Hepatocyte (in vitro differentiated cells): ENCODE results near the gene RDX.

Experiments used
- EZH2 ChIP-seq: fragments of 200-600 bp; sonication (generic); IDR thresholded peaks from 2 replicates; pipeline ENCODE4 v1.6.1; 2016; ENCODE audit warnings: antibody characterized with exemption, mild to moderate bottlenecking, borderline replicate concordance
- EZH2phosphoT487 ChIP-seq: fragments of 200-600 bp; sonication (generic); IDR thresholded peaks from one replicate; pipeline ENCODE4 v1.6.1; 2018; ENCODE audit warnings: antibody characterized with exemption, mild to moderate bottlenecking, low read depth, moderate library complexity; ENCODE audit not compliant: unreplicated experiment, severe bottlenecking
- TF ChIP-seq, protein P1 (sequence below): fragments of 200-600 bp; sonication (generic); IDR thresholded peaks from 2 replicates; pipeline ENCODE4 v1.5.1; 2016; ENCODE audit warnings: antibody characterized with exemption, mild to moderate bottlenecking; ENCODE audit not compliant: poor library complexity

- TF ChIP-seq, protein P1, sequence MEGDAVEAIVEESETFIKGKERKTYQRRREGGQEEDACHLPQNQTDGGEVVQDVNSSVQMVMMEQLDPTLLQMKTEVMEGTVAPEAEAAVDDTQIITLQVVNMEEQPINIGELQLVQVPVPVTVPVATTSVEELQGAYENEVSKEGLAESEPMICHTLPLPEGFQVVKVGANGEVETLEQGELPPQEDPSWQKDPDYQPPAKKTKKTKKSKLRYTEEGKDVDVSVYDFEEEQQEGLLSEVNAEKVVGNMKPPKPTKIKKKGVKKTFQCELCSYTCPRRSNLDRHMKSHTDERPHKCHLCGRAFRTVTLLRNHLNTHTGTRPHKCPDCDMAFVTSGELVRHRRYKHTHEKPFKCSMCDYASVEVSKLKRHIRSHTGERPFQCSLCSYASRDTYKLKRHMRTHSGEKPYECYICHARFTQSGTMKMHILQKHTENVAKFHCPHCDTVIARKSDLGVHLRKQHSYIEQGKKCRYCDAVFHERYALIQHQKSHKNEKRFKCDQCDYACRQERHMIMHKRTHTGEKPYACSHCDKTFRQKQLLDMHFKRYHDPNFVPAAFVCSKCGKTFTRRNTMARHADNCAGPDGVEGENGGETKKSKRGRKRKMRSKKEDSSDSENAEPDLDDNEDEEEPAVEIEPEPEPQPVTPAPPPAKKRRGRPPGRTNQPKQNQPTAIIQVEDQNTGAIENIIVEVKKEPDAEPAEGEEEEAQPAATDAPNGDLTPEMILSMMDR: no peak
- TF ChIP-seq EZH2phosphoT487 (no peak), EZH2 (no peak)
These were observed 119.3 kb downstream of the RDX start for GRCh38 chr11:110177086-110177456.
